ENCODE measurements around the gene MAP3K14. TPM values are rescaled to one million over a fixed set of nuclear protein-coding genes. Genes with fewer than 3 reads are reported as not detected.

MAP3K14 gene
- total RNA-seq, 2 donors from 2014 or later: 4.6 to 5.5 TPM

- Histone ChIP-seq H3K4me3 (ENCODE audit: low read length) (no peak overlapping the region), H3K4me1 (ENCODE audit: control insufficient read depth, insufficient read depth, low read length) (peaks cover 3% of the 10 kb centered on the region), H3K9me3 (ENCODE audit: control insufficient read depth, low read length) (no peaks in the 10 kb centered on the region), H3K9ac (ENCODE audit: extremely low read depth, low read length, poor library complexity, severe bottlenecking) (no peak overlapping the region), H3K36me3 (ENCODE audit: control insufficient read depth, insufficient read depth, low read length) (no peaks in the 10 kb centered on the region), H3K27me3 (ENCODE audit: control insufficient read depth, insufficient read depth, low read length, poor library complexity, severe bottlenecking) (no peaks in the 10 kb centered on the region), H3K27ac (ENCODE audit: low read depth, low read length) (no peak overlapping the region)
- Mint-ChIP-seq H3K4me3 (no peak overlapping the region), H3K4me1 (peaks cover 26% of the 10 kb centered on the region), H3K27ac (no peak overlapping the region), H3K9me3 (no peaks in the 10 kb centered on the region), H3K27me3 (ENCODE audit: insufficient read depth) (peaks cover 4% of the 10 kb centered on the region), H3K36me3 (ENCODE audit: low read depth) (peaks cover 9% of the 10 kb centered on the region)
- peak; percentile 51 for DNase-seq
- 89 to 90% methylated on average over 4 to 10 of the region's 10 CpGs for WGBS, 2 experiments (ENCODE audit: insufficient coverage in 1 of 2, insufficient read length in 1 of 2)
- TF ChIP-seq CTCF (conservative IDR thresholded peaks at IDR 0.05): no peak
Observed at GRCh38 chr17:45311760-45312476, 4.9 kb downstream of the MAP3K14 start.

GRCh38 chr17:45311401-45311759 lies 5.4 kb downstream of the MAP3K14 start:
- 91 to 96% methylated on average over 4 of the region's 4 CpGs for WGBS, 2 experiments (ENCODE audit: insufficient coverage in 1 of 2, insufficient read length in 1 of 2)
- H3K9me3 ChIP-seq (ENCODE audit: control insufficient read depth, low read length): no peaks in the 10 kb centered on the region
- no peak overlapping the region for H3K9ac ChIP-seq (ENCODE audit: extremely low read depth, low read length, poor library complexity, severe bottlenecking)
- H3K4me1 ChIP-seq (ENCODE audit: control insufficient read depth, insufficient read depth, low read length): peaks cover 3% of the 10 kb centered on the region
- no peak for TF ChIP-seq CTCF (conservative IDR thresholded peaks at IDR 0.05)
- H3K27me3 ChIP-seq (ENCODE audit: control insufficient read depth, insufficient read depth, low read length, poor library complexity, severe bottlenecking): no peaks in the 10 kb centered on the region
- DNase-seq: peak; percentile 46
- Mint-ChIP-seq H3K27ac (no peak overlapping the region), H3K4me1 (peaks cover 28% of the 10 kb centered on the region), H3K4me3 (no peak overlapping the region), H3K9me3 (no peaks in the 10 kb centered on the region), H3K27me3 (ENCODE audit: insufficient read depth) (peaks cover 4% of the 10 kb centered on the region), H3K36me3 (ENCODE audit: low read depth) (peaks cover 9% of the 10 kb centered on the region)
- no peak overlapping the region for H3K4me3 ChIP-seq (ENCODE audit: low read length)
- no peaks in the 10 kb centered on the region for H3K36me3 ChIP-seq (ENCODE audit: control insufficient read depth, insufficient read depth, low read length)
- no peak overlapping the region for H3K27ac ChIP-seq (ENCODE audit: low read depth, low read length)

- Histone ChIP-seq H3K27me3 (ENCODE audit: control insufficient read depth, insufficient read depth, low read length, poor library complexity, severe bottlenecking) (no peaks in the 10 kb centered on the region), H3K36me3 (ENCODE audit: control insufficient read depth, insufficient read depth, low read length) (no peaks in the 10 kb centered on the region), H3K9me3 (ENCODE audit: control insufficient read depth, low read length) (no peaks in the 10 kb centered on the region), H3K4me3 (ENCODE audit: low read length) (no peak overlapping the region), H3K9ac (ENCODE audit: extremely low read depth, low read length, poor library complexity, severe bottlenecking) (no peak overlapping the region), H3K4me1 (ENCODE audit: control insufficient read depth, insufficient read depth, low read length) (peaks cover 3% of the 10 kb centered on the region), H3K27ac (ENCODE audit: low read depth, low read length) (no peak overlapping the region)
- Mint-ChIP-seq H3K9me3 (no peaks in the 10 kb centered on the region), H3K36me3 (ENCODE audit: low read depth) (peaks cover 9% of the 10 kb centered on the region), H3K4me3 (no peak overlapping the region), H3K4me1 (peaks cover 23% of the 10 kb centered on the region), H3K27ac (no peak overlapping the region), H3K27me3 (ENCODE audit: insufficient read depth) (peaks cover 1% of the 10 kb centered on the region)
- WGBS, 2 experiments (ENCODE audit: insufficient coverage in 1 of 2, insufficient read length in 1 of 2): 90 to 94% methylated on average over 2 to 3 of the region's 3 CpGs
- TF ChIP-seq CTCF (conservative IDR thresholded peaks at IDR 0.05): no peak
- DNase-seq: no peak
Observed at GRCh38 chr17:45310380-45311324, 6.2 kb downstream of the MAP3K14 start.
